Renal pelvis (tissue), 4 donors: ENCODE measurements around the gene LIN28A. TPM values are rescaled to one million over a fixed set of nuclear protein-coding genes. Genes with fewer than 3 reads are reported as not detected.

ENCODE experiments used
- DNase-seq: peaks from one replicate; pipeline ENCODE4 v3.0.0-alpha.2; 2013
- polyA plus RNA-seq, 3 donors: library from polyadenylated mRNA; unstranded; fragments of 120-200 nt; gene quantifications; one replicate each; pipeline ENCODE4 v1.2.1, GENCODE V29; 2013; ENCODE audit not compliant: insufficient read length in 3 of 3

The LIN28A gene
- polyA plus RNA-seq, 3 donors, result 0.04 to 0.12 (median 0.09) TPM

DNA sequence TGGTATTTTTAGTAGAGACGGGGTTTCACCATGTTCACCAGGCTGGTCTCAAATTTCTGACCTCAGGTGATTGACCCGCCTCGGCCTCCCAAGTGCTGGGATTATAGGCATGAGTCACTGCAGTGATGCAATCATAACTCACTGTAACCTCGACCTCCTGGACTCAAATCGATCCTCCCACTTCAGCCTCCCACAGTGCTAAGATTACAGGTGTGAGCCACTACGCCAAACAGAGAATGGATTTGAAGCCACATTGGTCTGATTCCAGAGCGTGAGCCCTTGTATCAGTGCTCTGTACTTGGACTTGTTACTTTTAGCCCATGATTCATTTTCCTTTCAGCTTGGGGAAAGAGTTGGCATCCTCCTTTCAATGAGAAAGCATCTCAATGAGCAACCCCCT is 23.2 kb upstream of the LIN28A start:
- DNase-seq, result no peak

DNA sequence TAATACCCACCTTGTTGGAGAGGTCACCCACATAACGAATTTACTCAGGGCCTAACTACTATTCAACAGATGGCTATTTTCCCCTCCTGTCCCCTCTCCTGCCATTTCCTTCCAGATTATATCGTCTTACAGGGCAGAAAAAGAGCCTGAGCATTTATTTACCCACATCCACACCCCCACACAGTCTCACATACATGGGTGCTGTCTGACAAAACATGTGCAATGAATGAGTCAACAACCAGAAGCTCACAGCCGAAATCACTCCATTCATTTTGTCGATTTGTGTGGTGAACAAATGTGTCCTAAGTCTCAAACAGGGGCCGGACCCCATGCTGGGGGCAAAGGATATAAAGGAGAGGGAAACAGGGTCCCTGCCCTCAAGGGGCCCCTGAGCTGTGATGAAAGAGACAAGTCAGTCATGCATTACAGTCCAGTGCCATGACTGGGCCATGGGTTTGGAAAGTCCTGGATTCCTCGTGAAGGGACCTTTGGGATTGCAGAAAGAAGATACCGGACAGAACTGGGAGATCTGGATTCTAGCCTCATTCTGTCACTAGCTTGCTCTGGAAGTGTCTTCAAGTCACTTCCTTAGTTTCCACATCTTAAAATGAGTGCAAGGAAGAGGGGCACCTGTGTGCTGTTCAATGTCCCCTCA is 21.7 kb upstream of the LIN28A start:
- no peak for DNase-seq

DNA sequence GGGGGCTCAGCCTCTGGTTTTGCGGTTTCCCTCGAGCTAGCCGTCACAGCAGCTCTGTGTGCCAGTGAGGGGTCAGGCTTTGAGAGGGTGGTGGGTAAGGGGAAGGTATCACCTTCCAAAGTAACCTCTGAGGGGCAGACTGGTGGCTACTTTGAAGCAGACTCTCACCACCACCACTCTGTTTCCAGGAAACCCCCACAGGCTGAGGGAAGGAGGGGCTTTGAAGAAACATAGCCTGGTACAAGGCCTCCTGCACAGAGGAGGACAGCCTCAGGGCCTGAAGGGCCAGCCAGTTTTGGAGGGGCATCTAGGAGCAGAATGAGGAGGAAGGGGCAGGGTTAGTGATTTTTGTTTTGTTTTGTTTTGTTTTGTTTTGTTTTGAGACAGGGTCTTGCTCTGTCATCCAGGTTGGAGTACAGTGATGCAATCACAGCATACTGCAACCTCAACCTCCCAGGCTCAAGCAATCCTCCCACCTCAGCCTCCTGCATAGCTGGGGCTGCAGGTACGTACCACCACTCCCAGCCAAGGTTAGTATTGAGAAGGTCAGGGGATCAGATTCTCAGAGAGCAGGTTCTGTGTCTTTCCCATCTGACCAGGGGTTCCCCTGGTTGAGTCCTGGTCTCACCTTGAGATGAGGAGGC is 20.9 kb upstream of the LIN28A start:
- no peak for DNase-seq

DNA sequence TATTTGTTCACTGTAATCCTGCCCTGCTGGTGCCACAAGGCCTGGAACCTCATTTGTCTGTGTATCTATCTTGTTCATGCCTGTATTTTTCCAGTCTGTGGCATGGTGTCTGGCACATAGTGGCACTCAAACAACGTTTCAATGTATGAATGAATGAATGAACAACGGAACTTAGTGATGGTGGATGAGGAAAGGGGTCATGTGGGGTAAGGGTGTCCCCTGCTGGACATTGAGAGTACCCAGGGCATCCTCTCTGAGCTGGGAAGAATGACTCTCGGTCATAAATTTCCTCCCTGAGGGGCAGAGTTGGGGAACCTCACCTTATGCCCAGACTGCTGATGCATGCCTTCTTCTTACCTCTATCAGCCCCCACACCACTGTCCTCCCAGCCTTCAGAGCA is 19.2 kb upstream of the LIN28A start:
- no peak for DNase-seq

DNA sequence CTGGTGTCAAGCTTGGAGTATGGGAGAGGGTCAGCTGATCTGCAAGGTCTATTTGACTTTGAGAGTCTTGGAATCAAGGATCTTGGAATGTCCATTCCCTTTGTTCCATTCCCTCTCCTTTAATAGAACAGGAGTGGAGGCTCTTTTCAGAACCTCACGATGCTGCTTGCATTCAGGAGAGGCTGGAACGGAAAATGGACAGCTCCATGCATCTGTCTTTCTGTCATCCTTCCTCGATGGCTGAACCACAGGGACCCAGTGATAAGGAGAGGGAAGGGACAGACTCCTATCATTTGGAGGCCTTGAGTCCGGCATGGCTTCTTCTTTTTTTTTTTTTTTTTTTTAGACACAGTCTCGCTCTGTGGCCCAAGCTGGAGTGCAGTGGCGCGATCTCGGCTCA is 14.9 kb upstream of the LIN28A start:
- DNase-seq, result no peak

DNA sequence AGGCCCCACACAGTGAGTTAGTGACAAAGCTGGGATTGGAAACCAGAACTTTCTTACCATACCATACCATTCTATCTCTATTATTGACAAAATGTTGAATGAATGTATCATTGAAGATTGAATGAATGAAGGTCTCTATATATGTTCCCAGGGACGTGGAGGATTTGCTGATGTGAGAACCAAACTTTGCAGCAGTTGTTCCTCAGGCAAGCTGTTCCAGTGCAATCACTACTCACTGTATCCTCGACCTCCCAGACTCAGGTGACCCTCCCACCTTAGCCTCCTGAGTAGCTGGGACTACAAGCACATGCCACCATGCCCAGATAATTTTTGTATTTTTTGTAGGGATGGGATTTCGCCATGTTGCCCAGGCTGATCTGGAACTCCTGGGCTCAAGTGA is 11.6 kb upstream of the LIN28A start:
- DNase-seq, result no peak

DNA sequence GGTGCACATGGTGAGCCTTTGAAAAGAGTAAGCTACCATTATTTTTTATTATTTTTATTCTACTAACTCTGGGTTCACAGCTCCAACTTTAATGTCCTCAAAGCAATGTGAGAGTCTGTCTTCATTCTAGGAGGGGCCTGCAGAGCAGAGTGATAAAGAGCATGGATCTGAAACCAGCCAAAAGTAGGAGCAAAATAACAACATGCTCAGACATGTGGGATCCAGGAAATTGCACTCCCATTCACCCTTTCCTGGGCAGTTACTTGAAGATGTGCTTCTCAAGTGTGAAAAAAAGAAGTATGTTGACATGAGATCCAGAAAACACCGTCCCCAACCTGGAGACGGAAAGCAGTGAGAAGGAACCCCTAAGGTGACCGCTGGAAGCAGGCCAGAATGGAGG is 8.7 kb upstream of the LIN28A start:
- no peak for DNase-seq

DNA sequence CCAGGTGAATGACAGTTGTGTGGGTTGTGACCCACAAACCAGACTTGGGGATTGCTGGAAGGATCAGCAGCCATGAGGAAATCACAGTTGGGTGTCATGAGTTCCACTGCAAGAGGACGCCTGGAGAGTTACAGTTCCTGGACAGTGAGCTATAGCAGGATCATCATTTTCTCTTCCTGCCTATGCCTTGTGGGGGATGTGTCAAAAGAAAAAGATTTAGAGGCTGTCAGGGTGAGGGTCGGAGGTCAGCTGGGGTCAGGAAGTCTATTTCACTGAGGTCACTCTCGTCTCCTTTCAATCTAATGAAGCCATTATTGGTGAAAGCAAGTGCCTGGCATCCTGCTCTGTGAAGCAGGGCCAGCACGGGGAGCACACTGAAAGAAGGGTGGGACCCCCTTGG is 7.0 kb upstream of the LIN28A start:
- no peak for DNase-seq

DNA sequence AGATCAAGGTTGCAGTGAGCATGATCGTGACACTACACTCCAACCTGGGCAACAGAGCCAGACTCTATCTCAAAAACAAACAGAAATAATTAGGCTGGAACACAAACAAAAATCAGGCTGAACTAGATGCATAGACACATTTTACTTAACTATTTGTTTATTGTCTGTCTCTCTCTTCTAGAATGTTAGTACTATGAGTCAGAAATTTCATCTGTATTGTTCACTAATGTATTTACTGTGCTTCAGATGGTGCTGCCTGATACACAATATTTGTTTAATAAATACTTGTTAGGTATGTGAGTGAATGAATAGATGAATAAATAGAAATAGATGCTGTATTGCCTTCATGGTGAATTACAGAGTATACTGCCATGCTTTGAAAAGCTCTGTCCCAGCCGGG is 6.0 kb upstream of the LIN28A start:
- no peak for DNase-seq

DNA sequence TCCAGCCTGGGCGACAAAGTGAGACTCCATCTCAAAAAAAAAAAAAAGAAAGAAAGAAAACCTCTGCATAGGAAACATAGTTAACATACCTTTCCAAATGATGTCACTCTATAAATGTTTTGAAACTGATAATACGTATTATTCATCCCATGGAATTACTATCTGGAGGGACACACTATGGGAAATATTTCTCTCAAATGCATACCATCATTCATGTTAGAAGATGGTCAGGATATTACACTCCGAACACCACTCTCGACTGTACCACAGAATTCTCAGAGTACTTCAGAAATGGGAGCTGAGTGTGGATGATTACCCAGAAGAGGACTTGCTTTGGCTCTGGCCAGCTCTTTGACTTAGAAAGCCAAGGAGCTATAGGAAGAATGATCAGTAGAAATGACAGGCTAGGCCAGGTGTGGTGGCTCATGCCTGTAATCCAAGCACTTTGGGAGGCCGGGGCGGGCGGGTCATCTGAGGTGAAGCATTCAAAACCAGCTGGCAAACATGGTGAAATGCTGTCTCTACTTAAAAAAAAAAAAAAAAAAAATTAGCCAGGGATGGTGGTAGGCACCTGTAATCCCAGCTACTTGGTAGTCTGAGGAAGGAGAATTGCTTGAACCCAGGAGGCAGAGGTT is 5.2 kb upstream of the LIN28A start:
- no peak for DNase-seq

DNA sequence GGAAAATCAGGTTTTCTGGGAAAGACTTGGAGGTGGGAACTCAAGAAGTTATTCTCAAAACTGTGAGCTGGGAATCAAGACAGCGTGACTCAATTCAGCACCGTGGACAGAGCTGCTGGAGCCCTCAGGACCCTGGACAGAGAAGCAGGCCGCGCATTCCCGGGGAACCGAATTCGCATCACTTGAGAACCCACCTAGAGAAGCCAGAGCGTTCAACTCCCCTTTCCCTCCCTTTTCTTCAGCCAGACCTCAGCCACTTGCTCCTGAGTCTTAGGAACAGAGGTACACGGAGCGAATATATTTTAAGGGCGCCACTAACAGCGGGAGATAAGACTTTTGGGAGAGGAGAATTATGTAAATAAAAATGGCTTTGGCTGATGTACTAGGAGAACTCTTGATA is 2.0 kb upstream of the LIN28A start:
- peak; percentile 89 for DNase-seq

DNA sequence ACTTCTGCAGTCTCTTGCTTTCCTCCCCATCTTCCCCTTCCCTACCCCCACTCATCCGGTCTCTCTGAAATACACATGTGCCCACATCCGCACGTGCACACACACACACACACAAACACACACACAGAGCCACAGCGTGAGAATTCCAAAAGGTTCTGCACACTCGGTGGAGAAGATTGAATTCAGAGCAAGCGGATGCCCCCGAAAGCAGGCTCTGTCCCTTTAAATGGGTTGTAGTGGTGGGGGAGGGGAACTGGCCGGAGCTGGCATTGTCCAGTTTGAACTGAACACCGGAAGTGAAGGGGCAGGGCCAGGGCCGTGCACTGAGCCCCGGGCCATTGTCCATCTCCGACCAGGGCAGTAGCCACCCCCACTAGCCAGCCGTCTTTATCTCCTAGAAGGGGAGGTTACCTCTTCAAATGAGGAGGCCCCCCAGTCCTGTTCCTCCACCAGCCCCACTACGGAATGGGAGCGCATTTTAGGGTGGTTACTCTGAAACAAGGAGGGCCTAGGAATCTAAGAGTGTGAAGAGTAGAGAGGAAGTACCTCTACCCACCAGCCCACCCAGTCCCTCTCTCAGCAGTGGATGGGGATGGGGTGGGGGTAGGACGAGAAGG is 1.3 kb upstream of the LIN28A start:
- no peak for DNase-seq

DNA sequence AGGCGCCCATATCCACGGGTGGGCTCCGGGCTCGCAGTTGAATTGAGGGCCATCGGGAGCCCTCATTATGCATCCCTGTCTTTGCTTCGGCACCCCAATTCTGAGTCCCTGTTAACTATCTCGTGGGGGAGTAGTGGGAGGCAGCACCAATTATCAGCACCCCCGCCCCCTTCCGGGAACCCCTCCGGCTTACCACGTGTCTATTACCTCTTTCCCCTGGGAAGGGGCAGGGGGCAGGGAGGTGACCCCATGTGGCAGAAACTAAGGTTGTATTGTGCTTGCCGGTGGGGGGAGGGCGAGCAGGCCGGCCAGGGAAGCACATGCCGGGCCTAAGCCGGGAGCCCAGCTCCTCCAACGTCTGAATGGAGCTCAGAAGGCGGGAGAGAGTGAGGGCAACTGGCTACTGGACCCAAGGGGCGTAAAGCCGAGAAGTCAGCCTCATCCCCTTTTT is 1.0 kb downstream of the LIN28A start:
- no peak for DNase-seq

DNA sequence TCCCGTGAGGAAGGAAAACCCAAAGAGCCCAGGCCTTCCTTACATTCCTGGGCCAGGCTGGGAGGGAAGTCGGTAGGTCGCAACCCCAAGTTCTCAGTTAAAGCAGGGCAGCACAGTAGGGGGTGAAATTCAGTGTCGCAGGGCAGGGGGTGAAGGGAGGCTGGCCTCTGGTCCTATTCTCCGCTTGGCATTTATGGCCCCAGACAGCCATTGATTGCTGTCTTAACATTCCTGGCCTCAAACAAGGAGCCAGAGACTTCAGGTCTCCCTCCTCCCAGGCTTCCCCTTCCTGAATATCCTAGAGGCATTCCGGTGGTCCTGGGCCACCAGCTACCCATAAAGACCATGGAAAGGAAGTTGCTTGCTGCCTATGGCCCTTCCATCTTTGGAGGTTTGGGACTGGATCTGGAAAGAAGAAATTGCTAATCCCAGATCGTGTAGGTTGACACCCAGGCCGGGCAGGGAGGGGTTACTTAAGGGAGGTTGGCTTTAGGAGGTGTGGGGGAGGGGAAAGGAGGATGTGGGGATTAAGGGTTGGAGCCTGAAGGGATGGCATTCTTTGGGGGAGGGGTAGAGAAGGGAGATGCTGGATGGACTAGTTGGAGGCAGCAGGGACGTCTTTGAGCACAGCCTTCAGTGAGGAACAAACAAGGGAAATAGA is 1.7 kb downstream of the LIN28A start:
- DNase-seq, result no peak

DNA sequence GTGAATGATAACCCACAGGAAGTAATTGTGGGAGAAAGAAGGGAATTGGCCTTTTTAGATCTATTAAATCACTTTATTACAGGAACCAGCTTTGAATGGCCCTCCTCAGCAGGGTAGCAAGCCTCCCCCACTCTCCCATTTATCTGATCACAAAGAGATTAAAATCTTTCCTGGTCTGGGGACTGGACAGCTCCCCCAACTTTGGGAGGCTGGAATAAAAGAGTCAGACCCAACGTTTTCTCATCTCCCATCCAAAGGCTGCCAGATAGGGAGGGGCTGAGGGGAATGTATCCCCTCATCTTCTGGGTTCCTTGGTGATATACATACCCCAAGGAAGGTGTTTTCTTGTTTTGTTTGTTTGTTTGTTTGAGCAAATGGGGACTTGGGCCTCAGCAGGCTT is 2.4 kb downstream of the LIN28A start:
- no peak for DNase-seq

DNA sequence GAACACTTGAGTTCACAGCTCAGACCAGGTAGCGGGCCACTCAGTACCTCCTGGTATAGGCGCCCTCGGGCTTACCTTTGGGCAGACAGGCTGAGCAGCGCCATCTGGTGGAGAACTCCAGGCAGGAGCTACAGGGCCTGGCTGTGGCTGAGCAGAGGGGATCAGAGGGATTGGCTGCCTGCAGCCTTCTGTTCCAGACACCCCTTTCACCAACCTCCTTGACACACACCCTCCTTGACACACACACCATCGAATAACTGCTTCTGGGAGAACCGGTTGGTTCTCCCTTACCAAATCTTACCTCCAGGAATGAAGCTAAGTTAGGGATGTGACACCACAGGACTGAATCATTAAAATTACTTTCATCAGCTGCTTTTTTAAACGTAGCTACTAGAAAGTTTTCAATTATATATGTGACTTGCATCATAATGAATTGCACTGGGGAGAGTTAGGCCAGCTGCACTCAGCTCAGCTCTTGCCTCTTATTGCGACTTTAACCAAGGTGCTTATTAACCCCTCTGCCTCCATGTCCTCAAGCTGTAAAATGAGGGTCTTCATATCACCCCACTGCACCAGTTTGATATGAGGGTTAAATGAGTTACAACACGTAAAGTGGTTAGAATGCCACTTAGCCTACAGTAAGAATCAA is 6.6 kb downstream of the LIN28A start:
- peak; percentile 58 for DNase-seq

DNA sequence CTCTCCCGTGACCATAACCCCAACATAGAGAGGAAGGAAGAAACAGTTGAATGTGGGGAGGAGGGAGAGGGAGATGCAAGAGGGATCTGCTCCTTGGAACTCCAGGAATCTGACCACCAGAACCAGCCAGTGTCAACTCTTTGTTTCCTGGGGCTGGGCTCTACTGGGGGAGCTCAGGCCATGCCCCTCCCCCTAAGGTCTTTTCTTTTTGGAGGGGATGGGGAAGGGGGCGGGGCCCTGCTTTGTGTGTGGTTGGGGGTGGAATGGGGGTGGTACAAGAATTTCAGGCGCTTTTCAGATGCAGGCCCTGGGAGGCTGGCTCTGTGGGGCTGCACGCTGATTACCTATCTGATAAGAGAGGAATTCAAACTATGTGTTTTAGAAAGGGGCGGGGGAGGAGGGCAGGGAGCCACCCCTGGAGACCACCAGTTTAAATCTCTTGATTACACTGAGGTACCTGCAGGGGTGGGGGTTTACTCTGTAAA is 8.3 kb downstream of the LIN28A start:
- DNase-seq, result no peak

DNA sequence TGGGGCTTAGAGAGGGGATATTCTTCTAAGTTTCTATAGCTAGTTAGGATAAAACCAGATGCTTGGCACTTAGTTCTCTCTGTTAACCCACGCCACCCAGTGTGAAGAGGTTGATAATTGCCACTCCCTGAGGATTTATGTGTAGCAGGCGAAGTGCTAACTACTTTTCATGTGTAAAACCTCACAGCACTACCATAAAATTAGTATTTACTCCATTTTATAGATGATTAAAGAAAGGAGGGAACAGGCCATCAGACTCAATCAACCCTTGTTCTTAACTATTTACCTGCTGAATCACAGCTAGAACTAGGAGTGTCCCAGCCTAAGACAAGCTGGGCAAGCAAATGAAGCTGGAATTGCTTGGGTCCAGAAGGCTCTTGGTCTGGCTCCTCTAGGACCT is 8.9 kb downstream of the LIN28A start:
- no peak for DNase-seq

DNA sequence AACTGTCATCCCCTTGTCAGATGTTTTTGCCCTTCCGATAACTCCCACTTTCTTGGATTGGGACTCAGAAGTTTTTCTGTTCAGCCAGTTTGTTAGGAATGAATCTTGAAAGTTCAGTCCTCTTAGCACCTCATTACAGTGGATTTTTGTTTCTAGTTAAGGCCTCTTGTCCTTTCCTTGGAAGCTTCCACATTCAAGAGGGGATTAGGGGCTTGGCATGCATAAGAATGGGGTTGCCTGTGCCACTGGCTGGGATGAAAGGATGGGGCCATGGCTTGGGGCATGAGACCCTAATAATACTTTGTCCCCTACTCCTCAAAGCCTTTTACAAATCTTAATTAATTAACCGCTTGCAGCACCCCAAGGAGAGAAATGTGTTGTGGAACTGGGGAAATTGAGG is 19.1 kb downstream of the LIN28A start:
- DNase-seq, result no peak

DNA sequence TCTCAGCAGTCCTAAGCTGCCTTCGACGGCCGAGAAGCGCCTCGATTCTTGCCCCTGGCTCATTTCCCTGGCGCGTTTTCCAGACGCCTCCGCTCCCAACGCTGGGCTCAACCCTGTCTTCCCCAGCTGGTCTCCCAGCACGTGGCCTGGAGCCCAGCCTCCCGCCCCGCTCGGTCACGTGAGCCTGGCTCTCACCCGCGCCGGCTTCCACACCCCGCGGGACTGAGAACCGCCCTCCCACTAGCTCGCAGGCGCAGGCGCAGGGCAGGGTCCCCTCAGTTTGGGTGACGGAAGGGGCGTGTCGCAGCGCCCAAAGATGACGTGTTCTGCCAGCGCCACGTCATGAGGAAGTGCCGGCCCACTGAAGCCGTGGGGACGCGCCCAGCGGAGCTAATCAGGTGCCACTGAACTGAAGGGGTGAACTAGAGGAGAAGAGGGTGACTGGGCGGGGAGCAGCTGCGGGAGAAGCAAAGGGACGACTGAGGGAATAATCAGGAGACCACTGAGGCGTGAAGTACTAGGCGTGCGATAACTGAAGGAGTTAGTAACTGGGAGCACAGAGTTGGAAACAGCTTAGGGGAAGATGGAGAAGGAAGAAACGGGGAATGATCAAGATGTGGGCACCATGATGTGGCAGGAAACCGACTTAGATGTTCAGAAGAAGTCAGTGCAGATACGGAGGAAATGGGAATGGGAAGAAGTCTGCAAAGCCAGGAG is 21.5 kb downstream of the LIN28A start, which contains the start of gene DHDDS:
Gene DHDDS (plus strand): TSS at position 343 of the 717 bp plus-strand sequence. CDS start 625 bp downstream, outside the sequence.
- peak; percentile 97 for DNase-seq

DNA sequence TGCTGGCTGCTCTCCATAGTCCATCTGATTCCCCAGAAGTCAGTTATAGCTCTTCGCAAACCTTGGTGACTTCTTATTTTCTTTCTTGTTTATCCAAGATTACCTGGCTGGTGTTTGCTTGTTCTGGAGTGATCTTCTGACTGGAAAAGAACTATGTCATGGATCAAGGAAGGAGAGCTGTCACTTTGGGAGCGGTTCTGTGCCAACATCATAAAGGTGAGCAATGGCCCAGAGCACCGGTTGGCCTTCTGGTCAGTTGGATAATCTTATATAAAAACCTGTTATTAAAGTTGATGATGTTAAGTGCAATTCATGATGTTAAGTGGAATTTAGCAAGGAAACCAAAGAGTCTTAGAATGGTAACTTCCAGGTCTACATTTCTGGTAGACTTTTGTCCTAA is 22.2 kb downstream of the LIN28A start:
- DNase-seq, result no peak
